ENCODE data around the gene MIA. TPM values are rescaled to one million over a fixed set of nuclear protein-coding genes. Genes with fewer than 3 reads are reported as not detected.

The MIA gene
- total and polyA plus RNA-seq, 2 of the 4 experiments (the other 2 are of a cell fraction), result 0.44 TPM; not detected in 1

DNA sequence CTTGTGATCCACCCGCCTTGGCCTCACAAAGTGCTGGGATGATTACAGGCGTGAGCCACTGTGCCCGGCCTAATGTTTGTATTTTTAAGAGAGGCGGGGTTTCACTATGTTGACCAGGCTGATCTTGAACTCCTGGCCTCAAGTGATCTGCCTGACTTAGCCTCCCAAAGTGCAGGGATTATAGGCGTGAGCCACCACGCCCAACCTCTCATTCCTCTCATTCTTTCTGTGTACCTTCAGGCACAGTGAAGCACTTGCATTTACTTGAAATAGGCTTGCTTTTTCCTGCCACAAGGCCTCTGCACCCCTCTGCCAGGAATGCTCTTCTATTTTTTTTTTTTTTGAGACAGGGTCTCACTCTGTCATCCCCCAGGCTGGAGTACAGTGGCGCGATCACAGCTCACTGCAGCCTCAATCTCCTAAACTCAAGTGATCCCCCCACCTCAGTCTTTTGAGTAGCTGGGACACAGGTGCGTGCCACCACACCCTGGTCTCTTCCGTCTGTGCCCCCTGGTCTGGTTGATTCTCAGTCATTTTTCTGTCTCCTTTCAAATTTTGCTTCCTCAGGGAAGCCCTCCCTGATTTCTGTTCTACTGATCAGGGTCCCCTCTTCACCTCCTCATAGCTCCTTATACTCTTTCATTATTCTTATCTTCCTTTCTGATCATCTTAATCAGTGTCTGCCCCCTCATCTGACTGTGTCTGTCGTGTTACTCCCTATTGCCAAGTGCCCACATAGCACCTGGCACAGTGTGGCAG is 40.1 kb upstream of the MIA start:
- Histone ChIP-seq H2BK5ac (ENCODE audit: low read depth, low read length, poor library complexity, severe bottlenecking) (no peak overlapping the region), H3K4me1 (ENCODE audit: control insufficient read depth, insufficient read depth, low read length) (no peaks in the 10 kb centered on the region), H3K36me3 (ENCODE audit: control insufficient read depth, insufficient read depth, low read length) (peaks cover 66% of the 10 kb centered on the region), H3K4me3 (ENCODE audit: insufficient read depth, low read depth, low read length) (no peak overlapping the region), H3K14ac (replicated peaks; ENCODE audit: low read depth, low read length) (no peak overlapping the region), H2AK5ac (ENCODE audit: low read depth, low read length) (no peak overlapping the region), H4K20me1 (ENCODE audit: insufficient read depth, low read length) (no peaks in the 10 kb centered on the region), H3K79me1 (ENCODE audit: low read depth in 1 of 2, low read length in 2 of 2) (peaks cover 0 to 4% of the 10 kb centered on the region in 2 experiments; a peak in 1 of 4 replicates), H2BK15ac (ENCODE audit: low read depth, low read length) (no peak overlapping the region), H2AK9ac (replicated peaks; ENCODE audit: low read depth, low read length, poor library complexity) (no peak overlapping the region), H3K4ac (ENCODE audit: low read depth, low read length) (no peak overlapping the region), H4K91ac (ENCODE audit: insufficient read depth, low read depth, low read length) (no peak overlapping the region), H2BK20ac (ENCODE audit: low read depth, low read length) (no peak overlapping the region), H3K56ac (ENCODE audit: extremely low read depth, insufficient read depth, low read length) (no peak overlapping the region), H3K9ac (ENCODE audit: low read depth, low read length) (no peak overlapping the region), H2BK120ac (ENCODE audit: low read depth, low read length) (no peak overlapping the region), H4K8ac (ENCODE audit: low read depth in 2 of 2, low read length in 2 of 2) (no peak overlapping the region), H3K27me3 (ENCODE audit: control insufficient read depth, insufficient read depth, low read length) (no peaks in the 10 kb centered on the region), H2AFZ (replicated peaks; ENCODE audit: low read length, poor library complexity) (no peak overlapping the region), H3K9me1 (ENCODE audit: insufficient read depth, low read length) (no peaks in the 10 kb centered on the region), H3K9me3 (ENCODE audit: control insufficient read depth, insufficient read depth, low read length) (no peaks in the 10 kb centered on the region), H3K27ac (ENCODE audit: insufficient read depth, low read length) (no peak overlapping the region), H4K5ac (ENCODE audit: low read depth, low read length) (no peak overlapping the region), H3K4me2 (ENCODE audit: low read depth, low read length) (no peak overlapping the region), H3K18ac (ENCODE audit: low read depth, low read length) (no peak overlapping the region), H3K23ac (ENCODE audit: low read depth, low read length) (no peak overlapping the region)
- ChIA-PET POLR2A (ENCODE audit: unreplicated experiment) (no interaction called here), CTCF (no interaction called here)
- BruUV-seq (replicated peaks), result no TSS peak
- TF ChIP-seq, protein P1, sequence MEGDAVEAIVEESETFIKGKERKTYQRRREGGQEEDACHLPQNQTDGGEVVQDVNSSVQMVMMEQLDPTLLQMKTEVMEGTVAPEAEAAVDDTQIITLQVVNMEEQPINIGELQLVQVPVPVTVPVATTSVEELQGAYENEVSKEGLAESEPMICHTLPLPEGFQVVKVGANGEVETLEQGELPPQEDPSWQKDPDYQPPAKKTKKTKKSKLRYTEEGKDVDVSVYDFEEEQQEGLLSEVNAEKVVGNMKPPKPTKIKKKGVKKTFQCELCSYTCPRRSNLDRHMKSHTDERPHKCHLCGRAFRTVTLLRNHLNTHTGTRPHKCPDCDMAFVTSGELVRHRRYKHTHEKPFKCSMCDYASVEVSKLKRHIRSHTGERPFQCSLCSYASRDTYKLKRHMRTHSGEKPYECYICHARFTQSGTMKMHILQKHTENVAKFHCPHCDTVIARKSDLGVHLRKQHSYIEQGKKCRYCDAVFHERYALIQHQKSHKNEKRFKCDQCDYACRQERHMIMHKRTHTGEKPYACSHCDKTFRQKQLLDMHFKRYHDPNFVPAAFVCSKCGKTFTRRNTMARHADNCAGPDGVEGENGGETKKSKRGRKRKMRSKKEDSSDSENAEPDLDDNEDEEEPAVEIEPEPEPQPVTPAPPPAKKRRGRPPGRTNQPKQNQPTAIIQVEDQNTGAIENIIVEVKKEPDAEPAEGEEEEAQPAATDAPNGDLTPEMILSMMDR (conservative IDR thresholded peaks at IDR 0.05; ENCODE audit: low read depth, low read length), result no peak
- TF ChIP-seq SMC3 (IDR thresholded peaks at IDR 0.05; ENCODE audit: low read depth, low read length) (no peak), USF2 (IDR thresholded peaks at IDR 0.05; ENCODE audit: low read depth, low read length) (no peak)
- ATAC-seq (ENCODE audit: low read depth), result no peak
- no peak for DNase-seq
- in situ Hi-C loops (cut with MboI; ENCODE audit: low sequenced_read_pairs) (no loop called here), intact Hi-C loops (cut with micrococcal nuclease) (no loop called here), dilution Hi-C loops (cut with HindIII; ENCODE audit: low sequenced_read_pairs, unreplicated experiment) (no loop called here)
- WGBS, 2 experiments (ENCODE audit: extremely low coverage in 2 of 2, insufficient read length in 1 of 2), result 94% methylated on average over 6 of the region's 11 CpGs; no CpG with 5 or more reads in 1 of the 2 experiments
